CD4-positive, alpha-beta T cell treated with Interleukin-10 for 1 hour (primary cell): ENCODE results near the gene TMEM132E.

Source experiments
- DNase-seq: peaks from one replicate; pipeline ENCODE4 v3.0.0-alpha.2; 2020

Gene TMEM132E

GRCh38 chr17:34606763-34607162 is 27.4 kb downstream of the TMEM132E start:
- DNase-seq = no peak

- no peak for DNase-seq
Observed at GRCh38 chr17:34607917-34608316, 28.5 kb downstream of the TMEM132E start.

GRCh38 chr17:34609210-34609609 is 29.8 kb downstream of the TMEM132E start:
- no peak for DNase-seq

GRCh38 chr17:34610039-34610438 is 30.7 kb downstream of the TMEM132E start:
- DNase-seq = no peak

GRCh38 chr17:34610506-34610905 is 31.1 kb downstream of the TMEM132E start:
- DNase-seq = no peak

GRCh38 chr17:34613064-34614019 is 34.0 kb downstream of the TMEM132E start:
- DNase-seq = no peak

GRCh38 chr17:34614698-34615097 is 35.3 kb downstream of the TMEM132E start:
- DNase-seq = no peak

GRCh38 chr17:34615326-34615725 is 35.9 kb downstream of the TMEM132E start:
- DNase-seq = no peak

- no peak for DNase-seq
Observed at GRCh38 chr17:34616148-34616547, 36.8 kb downstream of the TMEM132E start.

- DNase-seq = no peak
Observed at GRCh38 chr17:34617398-34617797, 38.0 kb downstream of the TMEM132E start.

- DNase-seq = no peak
Observed at GRCh38 chr17:34619687-34620217, 40.4 kb downstream of the TMEM132E start.

- no peak for DNase-seq
Observed at GRCh38 chr17:34620458-34620857, 41.1 kb downstream of the TMEM132E start.

GRCh38 chr17:34622862-34623623 is 43.7 kb downstream of the TMEM132E start:
- no peak for DNase-seq

GRCh38 chr17:34623856-34624766 is 44.7 kb downstream of the TMEM132E start:
- DNase-seq = no peak

GRCh38 chr17:34624767-34625383 is 45.5 kb downstream of the TMEM132E start:
- DNase-seq = no peak

- DNase-seq = no peak
Observed at GRCh38 chr17:34626121-34626681, 46.8 kb downstream of the TMEM132E start.

- no peak for DNase-seq
Observed at GRCh38 chr17:34628879-34629278, 49.5 kb downstream of the TMEM132E start.

- DNase-seq = no peak
Observed at GRCh38 chr17:34633351-34633750, 54.0 kb downstream of the TMEM132E start.

- DNase-seq = no peak
Observed at GRCh38 chr17:34633760-34634159, 54.4 kb downstream of the TMEM132E start.

GRCh38 chr17:34634551-34635160 is 55.3 kb downstream of the TMEM132E start:
- DNase-seq = no peak

- no peak for DNase-seq
Observed at GRCh38 chr17:34635876-34636275, 56.5 kb downstream of the TMEM132E start.
